ENCODE measurements around the gene SSBP1.
"Not testable (repeated sequence)": the region's sequence is repeated elsewhere in the genome, so short reads cannot be mapped to it uniquely, and the experiment has no call there.

Gene SSBP1

GRCh38 chr7:141737836-141738591, at the start of gene SSBP1:
SSBP1 (plus strand) TSS chr7:141738358; CDS start chr7:141739167, 809 bp downstream.
- Mint-ChIP-seq H3K27ac (peak within 1 kb of the TSS; percentile 95), H3K4me3 (peak within 1 kb of the TSS; percentile 87), H3K9me3 (no peaks in the 10 kb centered on the region), H3K4me1 (peaks cover 40% of the 10 kb centered on the region), H3K36me3 (peaks cover 52% of the 10 kb centered on the region)
- DNase-seq (ENCODE audit: low spot score in 2 of 2) (peak; percentile 81 to 95), ATAC-seq (peak; percentile 92)

- Mint-ChIP-seq H3K4me1 (peaks cover 26% of the 10 kb centered on the region), H3K27ac (peak overlapping the region; percentile 0), H3K36me3 (peaks cover 12% of the 10 kb centered on the region)
- DNase-seq (ENCODE audit: low spot score in 2 of 2); H3K4me3 Mint-ChIP-seq; H3K9me3 Mint-ChIP-seq; ATAC-seq: not testable (repeated sequence)
These were observed 48.9 kb upstream of the SSBP1 start for GRCh38 chr7:141689072-141689825.

- no peak overlapping the region for H3K4me3 Mint-ChIP-seq
- no peak overlapping the region for H3K27ac Mint-ChIP-seq
- H3K4me1 Mint-ChIP-seq: peaks cover 38% of the 10 kb centered on the region
- H3K36me3 Mint-ChIP-seq: peaks cover 6% of the 10 kb centered on the region
- DNase-seq (ENCODE audit: low spot score in 2 of 2) (no peak), ATAC-seq (no peak)
- no peaks in the 10 kb centered on the region for H3K9me3 Mint-ChIP-seq
These were observed 46.6 kb upstream of the SSBP1 start for GRCh38 chr7:141691540-141691939.

GRCh38 chr7:141691961-141692360, 46.2 kb upstream of the SSBP1 start:
- Mint-ChIP-seq H3K27ac (no peak overlapping the region), H3K9me3 (no peaks in the 10 kb centered on the region), H3K4me1 (peaks cover 38% of the 10 kb centered on the region), H3K36me3 (peaks cover 6% of the 10 kb centered on the region), H3K4me3 (no peak overlapping the region)
- DNase-seq (ENCODE audit: low spot score in 2 of 2) (no peak), ATAC-seq (no peak)

GRCh38 chr7:141693082-141693481, 45.1 kb upstream of the SSBP1 start:
- Mint-ChIP-seq H3K27ac (no peak overlapping the region), H3K9me3 (no peaks in the 10 kb centered on the region), H3K4me1 (peaks cover 43% of the 10 kb centered on the region), H3K4me3 (no peak overlapping the region), H3K36me3 (peaks cover 12% of the 10 kb centered on the region)
- ATAC-seq (no peak), DNase-seq (ENCODE audit: low spot score in 2 of 2) (no peak)

GRCh38 chr7:141695803-141696289, 42.3 kb upstream of the SSBP1 start:
- no peaks in the 10 kb centered on the region for H3K9me3 Mint-ChIP-seq
- peaks cover 54% of the 10 kb centered on the region for H3K4me1 Mint-ChIP-seq
- no peak overlapping the region for H3K27ac Mint-ChIP-seq
- no peak overlapping the region for H3K4me3 Mint-ChIP-seq
- no peak for DNase-seq (ENCODE audit: low spot score in 2 of 2)
- ATAC-seq: no peak
- peaks cover 20% of the 10 kb centered on the region for H3K36me3 Mint-ChIP-seq

- ATAC-seq: no peak
- Mint-ChIP-seq H3K36me3 (peaks cover 23% of the 10 kb centered on the region), H3K4me1 (peaks cover 57% of the 10 kb centered on the region), H3K9me3 (no peaks in the 10 kb centered on the region), H3K27ac (peak overlapping the region; percentile 27), H3K4me3 (no peak overlapping the region)
- DNase-seq (ENCODE audit: low spot score in 2 of 2): no peak
These were observed 41.8 kb upstream of the SSBP1 start for GRCh38 chr7:141696348-141696747.

GRCh38 chr7:141697211-141697871, 40.8 kb upstream of the SSBP1 start:
- no peak for ATAC-seq
- Mint-ChIP-seq H3K27ac (no peak overlapping the region), H3K4me1 (peaks cover 57% of the 10 kb centered on the region), H3K9me3 (no peaks in the 10 kb centered on the region), H3K4me3 (no peak overlapping the region), H3K36me3 (peaks cover 23% of the 10 kb centered on the region)
- no peak for DNase-seq (ENCODE audit: low spot score in 2 of 2)

GRCh38 chr7:141698247-141699015, 39.7 kb upstream of the SSBP1 start:
- no peak overlapping the region for H3K27ac Mint-ChIP-seq
- H3K9me3 Mint-ChIP-seq: no peaks in the 10 kb centered on the region
- no peak overlapping the region for H3K4me3 Mint-ChIP-seq
- no peak for ATAC-seq
- DNase-seq (ENCODE audit: low spot score in 2 of 2): no peak
- peaks cover 52% of the 10 kb centered on the region for H3K4me1 Mint-ChIP-seq
- H3K36me3 Mint-ChIP-seq: peaks cover 23% of the 10 kb centered on the region

- DNase-seq (ENCODE audit: low spot score in 2 of 2) (no peak), ATAC-seq (no peak)
- peaks cover 47% of the 10 kb centered on the region for H3K4me1 Mint-ChIP-seq
- H3K27ac Mint-ChIP-seq: no peak overlapping the region
- peaks cover 23% of the 10 kb centered on the region for H3K36me3 Mint-ChIP-seq
- peak overlapping the region; percentile 79 for H3K4me3 Mint-ChIP-seq
- no peaks in the 10 kb centered on the region for H3K9me3 Mint-ChIP-seq
These were observed 38.3 kb upstream of the SSBP1 start for GRCh38 chr7:141699860-141700259.

- no peaks in the 10 kb centered on the region for H3K9me3 Mint-ChIP-seq
These were observed 37.8 kb upstream of the SSBP1 start for GRCh38 chr7:141700296-141700847.

GRCh38 chr7:141700848-141701371, 37.2 kb upstream of the SSBP1 start:
- peaks cover 45% of the 10 kb centered on the region for H3K4me1 Mint-ChIP-seq
- no peak for DNase-seq (ENCODE audit: low spot score in 2 of 2)

More at GRCh38 chr7:141700296-141700847, 37.8 kb upstream of the SSBP1 start:
- H3K36me3 Mint-ChIP-seq: peaks cover 19% of the 10 kb centered on the region
- peaks cover 45% of the 10 kb centered on the region for H3K4me1 Mint-ChIP-seq
- H3K4me3 Mint-ChIP-seq: peak overlapping the region; percentile 79
- DNase-seq (ENCODE audit: low spot score in 2 of 2) (no peak), ATAC-seq (no peak)
- peak overlapping the region; percentile 4 for H3K27ac Mint-ChIP-seq

GRCh38 chr7:141701489-141702046, 36.6 kb upstream of the SSBP1 start:
- Mint-ChIP-seq H3K27ac (peak overlapping the region; percentile 4), H3K4me3 (peak overlapping the region; percentile 79), H3K9me3 (no peaks in the 10 kb centered on the region), H3K4me1 (peaks cover 41% of the 10 kb centered on the region), H3K36me3 (peaks cover 17% of the 10 kb centered on the region)
- DNase-seq (ENCODE audit: low spot score in 2 of 2) (peak; percentile 51 to 82), ATAC-seq (peak; percentile 91)

More at GRCh38 chr7:141700848-141701371, 37.2 kb upstream of the SSBP1 start:
- peak; percentile 1 for ATAC-seq
- Mint-ChIP-seq H3K4me3 (peak overlapping the region; percentile 79), H3K9me3 (no peaks in the 10 kb centered on the region), H3K36me3 (peaks cover 17% of the 10 kb centered on the region), H3K27ac (peak overlapping the region; percentile 4)

GRCh38 chr7:141702047-141702567, 36.1 kb upstream of the SSBP1 start, which contains the start of gene DENND11:
DENND11 (minus strand) TSS chr7:141702166; CDS start chr7:141702153, 13 bp downstream.
- Mint-ChIP-seq H3K4me1 (peaks cover 38% of the 10 kb centered on the region), H3K36me3 (peaks cover 17% of the 10 kb centered on the region), H3K27ac (peak within 1 kb of the TSS; percentile 4), H3K9me3 (no peaks in the 10 kb centered on the region), H3K4me3 (peak within 1 kb of the TSS; percentile 79)
- ATAC-seq (peak; percentile 86), DNase-seq (ENCODE audit: low spot score in 2 of 2) (peak; percentile 29 to 62)

Data from stimulated activated effector memory CD8-positive, alpha-beta T cell treated with anti-CD3 and anti-CD28 coated beads, Interleukin-12 subunit alpha, Interleukin-12 subunit beta, amount 100 ng/mL, for 72 hours (primary cell).